ENCODE data around the gene LRRC14B. TPM values are rescaled to one million over a fixed set of nuclear protein-coding genes. Genes with fewer than 3 reads are reported as not detected.

LRRC14B gene
- total RNA-seq, 2 donors from 2014 or later = not detected

GRCh38 chr5:170971-171800 lies 20.1 kb upstream of the LRRC14B start:
- ATAC-seq (no peak), DNase-seq (peak in 1 of 2 donors; percentile 14)
- intact Hi-C loops (cut with DNase I, micrococcal nuclease) = no loop called here

- peak in 1 of 2 donors; percentile 5 for DNase-seq
- no peak for ATAC-seq
- intact Hi-C loops (cut with DNase I, micrococcal nuclease) = no loop called here
Measured at GRCh38 chr5:171801-172331, 19.4 kb upstream of the LRRC14B start.

- DNase-seq (peak in 1 of 2 donors; percentile 13), ATAC-seq (no peak)
- intact Hi-C loops (cut with DNase I, micrococcal nuclease) = no loop called here
Measured at GRCh38 chr5:172421-172820, 18.9 kb upstream of the LRRC14B start.

DNA sequence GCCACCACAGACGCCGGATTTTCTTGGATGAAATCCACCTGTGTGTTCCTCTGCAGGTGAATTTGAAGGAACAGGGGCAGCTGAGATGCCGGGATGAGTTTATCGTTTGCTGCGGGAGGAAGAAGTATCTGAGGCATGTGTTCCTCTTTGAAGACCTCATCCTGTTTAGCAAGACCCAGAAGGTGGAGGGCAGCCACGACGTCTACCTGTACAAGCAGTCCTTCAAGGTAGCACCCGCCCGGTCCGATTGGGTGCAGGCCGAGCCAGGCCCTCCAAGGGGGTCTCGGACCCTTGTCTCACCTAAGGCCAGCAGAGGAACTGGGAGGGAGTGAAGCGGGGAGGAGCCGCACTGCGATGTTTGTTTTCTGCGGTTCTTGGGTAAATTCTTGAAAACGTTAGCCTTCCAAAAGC lies 18.4 kb upstream of the LRRC14B start:
- intact Hi-C loops (cut with DNase I, micrococcal nuclease) = no loop called here
- ATAC-seq = no peak
- peak in 1 of 2 donors; percentile 6 for DNase-seq

- no peak for ATAC-seq
- intact Hi-C loops (cut with DNase I, micrococcal nuclease) = no loop called here
- DNase-seq = no peak
Measured at GRCh38 chr5:173392-174290, 17.7 kb upstream of the LRRC14B start.

DNA sequence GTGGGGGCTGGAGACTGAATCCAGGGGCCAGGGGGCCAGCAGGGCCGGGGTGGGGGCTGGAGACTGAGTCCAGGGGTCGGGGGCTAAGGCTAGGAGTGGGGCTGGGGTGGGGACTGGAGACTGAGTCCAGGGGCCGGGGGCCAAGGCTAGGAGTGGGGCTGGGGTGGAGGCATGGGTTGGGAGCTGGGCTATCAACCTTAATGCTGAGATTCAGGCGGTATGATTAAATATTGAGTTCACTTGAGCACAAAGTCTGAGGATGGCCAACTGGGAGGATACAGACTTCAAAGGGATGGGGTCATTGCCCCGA lies 17.0 kb upstream of the LRRC14B start:
- DNase-seq (no peak), ATAC-seq (no peak)
- intact Hi-C loops (cut with DNase I, micrococcal nuclease) = no loop called here

DNA sequence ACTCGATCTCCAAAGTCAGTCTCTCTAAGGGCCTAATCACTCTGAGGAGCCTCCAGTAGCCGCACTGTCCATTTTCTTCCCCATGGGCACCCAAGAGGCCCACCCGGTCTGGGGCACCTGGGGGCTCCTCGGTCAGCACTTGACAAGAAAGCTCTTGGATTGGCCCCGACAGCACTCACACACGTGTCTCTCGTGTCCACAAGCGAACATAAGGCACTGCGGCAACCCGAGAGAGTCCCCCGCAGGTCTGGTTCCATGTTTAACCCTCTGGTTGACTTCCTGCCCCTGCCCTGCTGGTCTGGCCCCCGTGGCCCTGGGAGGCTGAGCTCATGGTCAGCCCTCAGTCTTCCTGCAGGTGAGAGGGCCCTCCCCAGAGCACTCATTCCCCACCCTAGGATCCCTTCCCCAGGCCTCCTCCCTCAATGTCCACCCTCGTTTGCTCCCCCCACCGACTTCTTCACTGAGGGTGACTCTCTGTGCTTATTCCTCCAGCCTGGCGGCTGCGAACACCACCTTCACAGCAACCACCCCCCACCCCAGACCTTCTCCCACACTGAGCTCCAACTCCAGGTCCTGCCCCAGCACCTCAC lies 16.3 kb upstream of the LRRC14B start:
- no peak for DNase-seq
- intact Hi-C loops (cut with DNase I, micrococcal nuclease) = no loop called here
- no peak for ATAC-seq

DNA sequence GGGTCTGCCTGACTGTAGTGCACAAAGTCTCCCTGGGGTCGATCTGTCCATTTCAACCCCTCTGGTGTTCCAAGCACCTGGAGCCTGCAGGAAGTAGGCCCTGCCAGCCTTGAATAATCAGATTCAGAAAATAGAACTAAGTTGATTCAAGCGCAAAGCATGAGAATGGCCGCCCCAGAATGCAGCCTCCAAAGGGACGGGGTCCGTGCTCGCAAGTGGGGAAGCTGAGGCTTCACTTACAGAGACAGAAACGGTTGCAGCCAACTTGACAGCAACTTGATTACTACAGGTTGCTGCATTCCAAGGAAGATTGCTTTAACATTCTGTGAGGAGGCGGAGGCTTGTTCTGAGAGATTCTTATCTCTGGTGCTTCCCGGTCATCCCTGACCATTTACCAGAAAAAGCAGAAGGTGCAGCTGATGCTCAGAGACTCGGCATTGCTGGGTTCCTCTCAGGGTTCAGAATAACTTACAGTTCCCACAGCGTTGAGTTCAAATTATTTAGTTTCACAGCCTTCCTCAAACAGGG lies 14.9 kb upstream of the LRRC14B start:
- no peak for DNase-seq
- no peak for ATAC-seq
- intact Hi-C loops (cut with DNase I, micrococcal nuclease) = no loop called here

DNA sequence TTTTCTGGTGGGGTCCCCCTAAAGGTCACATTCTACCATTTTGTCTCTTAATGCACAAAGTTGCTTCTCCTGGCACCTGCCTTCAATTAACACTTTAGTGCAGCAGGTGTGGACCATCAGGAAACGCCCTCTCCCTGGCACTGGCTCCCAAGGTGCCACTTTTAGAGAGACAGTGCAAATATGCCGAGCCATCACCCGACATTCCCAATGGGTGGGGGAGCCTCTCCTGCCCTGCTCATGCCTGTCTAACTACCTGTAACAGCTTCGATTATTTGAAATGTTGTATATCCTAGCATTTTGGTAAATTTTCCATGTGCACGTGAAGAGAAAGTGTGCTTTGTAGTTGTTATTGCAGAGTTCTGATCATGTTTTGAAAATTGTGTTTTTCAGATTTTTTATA lies 13.2 kb upstream of the LRRC14B start:
- DNase-seq (no peak), ATAC-seq (no peak)
- intact Hi-C loops (cut with DNase I, micrococcal nuclease) = no loop called here

- DNase-seq (no peak), ATAC-seq (no peak)
- intact Hi-C loops (cut with DNase I, micrococcal nuclease) = no loop called here
Measured at GRCh38 chr5:179401-179800, 11.9 kb upstream of the LRRC14B start.

DNA sequence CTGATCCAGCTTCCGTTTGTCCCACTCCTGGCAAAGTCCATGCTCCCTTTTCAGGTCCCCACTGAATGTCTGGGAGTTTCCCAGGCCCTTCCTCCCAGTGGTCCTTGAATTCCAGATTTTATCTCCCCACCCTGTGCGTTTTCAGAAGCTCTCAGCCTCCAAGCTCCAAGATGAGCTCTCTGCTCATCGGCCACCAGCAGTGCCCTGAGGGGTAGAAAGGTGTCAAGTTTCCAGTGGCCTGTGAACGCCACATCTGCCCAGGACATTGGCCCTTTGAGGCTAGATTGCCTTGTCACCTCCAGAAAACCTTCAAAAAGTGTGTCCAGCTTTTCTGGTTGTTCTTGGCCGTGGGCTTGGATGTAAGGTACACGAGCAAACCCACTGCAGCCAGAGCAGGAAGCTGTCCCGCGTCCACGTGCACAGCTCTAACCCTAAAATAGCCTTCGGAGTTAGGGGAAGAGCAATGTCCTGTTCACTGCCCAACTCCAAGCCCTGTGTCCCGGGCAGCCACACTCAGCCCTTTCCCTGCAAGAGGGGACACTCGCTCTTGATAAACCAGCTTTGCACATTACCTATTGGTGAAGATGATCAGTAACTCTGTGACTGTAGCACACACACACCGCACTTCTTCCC lies 10.9 kb upstream of the LRRC14B start:
- DNase-seq (no peak), ATAC-seq (no peak)
- intact Hi-C loops (cut with DNase I, micrococcal nuclease) = no loop called here

GRCh38 chr5:181160-181559 lies 10.1 kb upstream of the LRRC14B start:
- intact Hi-C loops (cut with DNase I, micrococcal nuclease) = no loop called here
- DNase-seq (no peak), ATAC-seq (no peak)

- intact Hi-C loops (cut with DNase I, micrococcal nuclease) = no loop called here
- no peak for DNase-seq
- no peak for ATAC-seq
Measured at GRCh38 chr5:181566-181965, 9.7 kb upstream of the LRRC14B start.

DNA sequence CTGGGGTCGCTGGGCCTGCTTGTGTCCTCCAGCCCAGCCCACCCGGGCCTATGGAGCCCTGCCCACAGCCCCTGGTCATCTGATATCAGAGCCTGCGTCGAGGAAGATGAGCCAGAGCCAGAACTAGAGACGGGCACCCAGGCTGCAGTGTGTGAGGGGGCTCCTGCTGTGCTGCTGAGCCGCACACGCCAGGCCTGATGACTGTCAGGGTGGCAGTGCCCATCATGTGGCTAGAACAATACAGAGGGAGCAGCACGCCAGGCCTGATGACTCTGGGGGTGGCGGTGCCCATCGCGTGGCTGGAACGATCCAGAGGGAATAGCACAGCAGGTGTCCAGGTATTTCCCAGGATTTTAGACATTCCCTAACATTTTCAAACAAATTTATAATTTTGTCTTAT lies 9.2 kb upstream of the LRRC14B start:
- intact Hi-C loops (cut with DNase I, micrococcal nuclease) = no loop called here
- DNase-seq (no peak), ATAC-seq (no peak)

DNA sequence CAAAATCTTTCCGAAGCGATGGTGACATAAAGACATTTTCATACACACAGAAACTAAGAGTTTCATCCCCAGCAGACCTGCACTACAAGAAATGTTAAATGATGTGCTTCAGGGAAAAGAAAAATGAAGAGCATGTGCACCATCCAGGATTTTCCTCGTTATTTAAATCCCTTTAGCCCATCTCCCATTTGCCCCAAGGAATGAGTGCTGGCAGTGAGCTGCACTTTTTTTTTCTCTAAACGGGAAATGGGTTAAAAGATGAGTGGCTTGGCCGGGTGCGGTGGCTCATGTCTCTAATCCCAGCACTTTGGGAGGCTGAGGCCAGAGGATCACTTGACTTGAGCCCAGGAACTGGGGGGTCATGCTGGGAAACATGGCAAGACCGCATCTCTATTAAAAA lies 6.8 kb upstream of the LRRC14B start:
- DNase-seq (no peak), ATAC-seq (no peak)
- intact Hi-C loops (cut with DNase I, micrococcal nuclease) = no loop called here

- DNase-seq (no peak), ATAC-seq (no peak)
- intact Hi-C loops (cut with DNase I, micrococcal nuclease) = no loop called here
Measured at GRCh38 chr5:185095-186070, 5.9 kb upstream of the LRRC14B start.

DNA sequence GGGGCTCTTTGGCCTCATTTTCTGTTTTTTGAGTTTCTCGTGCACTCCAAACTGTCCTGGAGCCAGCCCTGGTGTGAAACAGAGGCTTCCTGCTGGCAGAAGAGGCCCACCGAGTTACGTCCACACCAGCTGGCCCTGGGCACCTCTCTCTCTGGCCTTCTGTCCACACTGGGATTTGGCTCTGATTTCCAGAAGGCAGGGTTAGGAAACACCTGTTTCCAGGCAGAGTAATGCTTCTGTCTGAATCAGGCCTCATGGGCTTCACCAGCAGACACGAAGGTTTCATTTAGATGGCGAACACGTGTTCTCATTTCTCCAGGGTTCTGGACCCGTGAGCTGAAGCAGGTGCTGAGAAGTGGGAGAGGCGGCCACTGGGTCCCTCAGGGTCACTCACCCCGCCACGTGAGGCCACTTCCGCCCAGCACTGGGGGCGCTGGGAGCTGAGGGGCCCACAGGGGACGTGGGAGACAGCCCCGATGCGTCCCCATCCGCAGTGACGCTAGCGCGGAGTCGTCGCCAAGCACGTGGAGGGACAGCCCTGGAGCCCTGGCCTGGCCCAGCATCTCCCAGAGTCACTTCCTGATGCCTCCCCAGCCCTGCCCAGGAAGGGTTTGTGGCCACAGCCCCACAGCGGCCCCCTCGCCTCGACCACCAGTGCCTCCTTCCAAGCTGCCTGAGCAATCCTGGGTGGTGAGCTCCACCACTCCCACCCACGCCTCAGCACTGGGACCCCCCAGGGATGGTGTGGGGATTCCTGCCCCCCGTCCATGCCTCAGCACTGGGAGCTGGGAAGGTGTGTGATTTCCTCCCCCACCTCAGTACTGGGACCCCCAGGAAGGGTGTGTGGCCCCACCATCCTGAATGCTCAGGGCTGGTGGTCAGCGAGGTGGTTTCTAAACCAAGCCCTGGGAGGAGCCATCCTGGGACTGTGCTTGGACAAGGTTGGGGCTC lies 4.9 kb upstream of the LRRC14B start:
- ATAC-seq (no peak), DNase-seq (no peak)
- intact Hi-C loops (cut with DNase I, micrococcal nuclease) = no loop called here

All from left colon (tissue), 2 donors.